Neural crest cell (in vitro differentiated cells): ENCODE measurements around the gene LIPC. TPM values are rescaled to one million over a fixed set of nuclear protein-coding genes. Genes with fewer than 3 reads are reported as not detected.

Experiments used
- DNase-seq: peaks from one replicate; pipeline ENCODE4 v3.0.0; 2021; ENCODE audit warnings: low read depth, mixed read lengths, low spot score
- H3K27ac Mint-ChIP-seq: one replicate; pipeline ENCODE4 v1.8.0; 2021; ENCODE audit warnings: mild to moderate bottlenecking, mixed read lengths; ENCODE audit not compliant: unreplicated experiment
- H3K27me3 Mint-ChIP-seq: 2 replicates; pipeline ENCODE4 v1.8.0; 2021; ENCODE audit warnings: low read depth, mild to moderate bottlenecking, mixed read lengths
- H3K36me3 Mint-ChIP-seq: 2 replicates; pipeline ENCODE4 v1.8.0; 2021; ENCODE audit warnings: low read depth, mild to moderate bottlenecking, mixed read lengths
- H3K4me1 Mint-ChIP-seq: 2 replicates; pipeline ENCODE4 v1.8.0; 2021; ENCODE audit warnings: mixed read lengths
- H3K4me3 Mint-ChIP-seq: one replicate; pipeline ENCODE4 v1.8.0; 2021; ENCODE audit warnings: mild to moderate bottlenecking, mixed read lengths
- H3K9me3 Mint-ChIP-seq: 2 replicates; pipeline ENCODE4 v1.8.0; 2021; ENCODE audit warnings: mixed read lengths
- total RNA-seq: library from RNA; stranded (reverse); gene quantifications from 2 replicates; pipeline ENCODE4 v1.2.1, GENCODE V29; 2021
- TF ChIP-seq, protein P1 (sequence below): fragments of 200-600 bp; sonication (generic); conservative IDR thresholded peaks from 2 replicates; pipeline ENCODE4 v1.5.0; 2021; ENCODE audit warnings: antibody characterized with exemption, mild to moderate bottlenecking

Gene LIPC
- total RNA-seq, 1 donor from 2014 or later, result not detected

DNA sequence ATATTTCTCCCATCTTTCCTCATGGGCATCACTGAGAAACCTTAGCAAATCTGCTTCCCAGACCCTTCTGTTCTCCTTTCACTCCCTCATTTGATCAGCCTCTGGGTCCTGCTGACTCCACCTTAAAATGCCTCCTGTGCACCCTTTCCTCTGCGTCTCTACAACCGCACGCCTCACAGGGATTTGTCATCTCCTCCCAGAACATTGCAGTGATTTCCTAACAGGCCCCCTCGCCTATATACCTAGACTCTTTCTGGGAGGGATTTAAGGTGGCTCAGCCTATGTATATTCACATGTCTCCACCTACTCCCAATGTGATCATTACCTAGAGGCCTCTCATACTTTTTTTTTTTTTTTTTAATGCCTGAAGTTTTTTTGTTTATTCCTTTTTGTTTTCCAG, 69.2 kb downstream of the LIPC start:
- Mint-ChIP-seq H3K9me3 (no peaks in the 10 kb centered on the region), H3K36me3 (no peaks in the 10 kb centered on the region), H3K4me1 (no peaks in the 10 kb centered on the region), H3K4me3 (no peak overlapping the region), H3K27ac (no peak overlapping the region), H3K27me3 (no peaks in the 10 kb centered on the region)
- TF ChIP-seq, protein P1, sequence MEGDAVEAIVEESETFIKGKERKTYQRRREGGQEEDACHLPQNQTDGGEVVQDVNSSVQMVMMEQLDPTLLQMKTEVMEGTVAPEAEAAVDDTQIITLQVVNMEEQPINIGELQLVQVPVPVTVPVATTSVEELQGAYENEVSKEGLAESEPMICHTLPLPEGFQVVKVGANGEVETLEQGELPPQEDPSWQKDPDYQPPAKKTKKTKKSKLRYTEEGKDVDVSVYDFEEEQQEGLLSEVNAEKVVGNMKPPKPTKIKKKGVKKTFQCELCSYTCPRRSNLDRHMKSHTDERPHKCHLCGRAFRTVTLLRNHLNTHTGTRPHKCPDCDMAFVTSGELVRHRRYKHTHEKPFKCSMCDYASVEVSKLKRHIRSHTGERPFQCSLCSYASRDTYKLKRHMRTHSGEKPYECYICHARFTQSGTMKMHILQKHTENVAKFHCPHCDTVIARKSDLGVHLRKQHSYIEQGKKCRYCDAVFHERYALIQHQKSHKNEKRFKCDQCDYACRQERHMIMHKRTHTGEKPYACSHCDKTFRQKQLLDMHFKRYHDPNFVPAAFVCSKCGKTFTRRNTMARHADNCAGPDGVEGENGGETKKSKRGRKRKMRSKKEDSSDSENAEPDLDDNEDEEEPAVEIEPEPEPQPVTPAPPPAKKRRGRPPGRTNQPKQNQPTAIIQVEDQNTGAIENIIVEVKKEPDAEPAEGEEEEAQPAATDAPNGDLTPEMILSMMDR, result no peak
- no peak for DNase-seq

GRCh38 chr15:58501636-58502188, 69.9 kb downstream of the LIPC start:
- Mint-ChIP-seq H3K27ac (no peak overlapping the region), H3K4me1 (no peaks in the 10 kb centered on the region), H3K9me3 (peaks cover 3% of the 10 kb centered on the region), H3K36me3 (no peaks in the 10 kb centered on the region), H3K4me3 (no peak overlapping the region), H3K27me3 (no peaks in the 10 kb centered on the region)
- TF ChIP-seq, protein P1, result no peak
- DNase-seq, result no peak

- no peak overlapping the region for H3K27ac Mint-ChIP-seq
- TF ChIP-seq, protein P1, result no peak
- no peaks in the 10 kb centered on the region for H3K27me3 Mint-ChIP-seq
- H3K36me3 Mint-ChIP-seq, result no peaks in the 10 kb centered on the region
- H3K9me3 Mint-ChIP-seq, result peaks cover 4% of the 10 kb centered on the region
- no peak overlapping the region for H3K4me3 Mint-ChIP-seq
- DNase-seq, result no peak
- H3K4me1 Mint-ChIP-seq, result no peaks in the 10 kb centered on the region
Measured at GRCh38 chr15:58503139-58504027, 71.6 kb downstream of the LIPC start.

- no peak overlapping the region for H3K27ac Mint-ChIP-seq
- no peaks in the 10 kb centered on the region for H3K4me1 Mint-ChIP-seq
- no peaks in the 10 kb centered on the region for H3K27me3 Mint-ChIP-seq
- peaks cover 4% of the 10 kb centered on the region for H3K9me3 Mint-ChIP-seq
- TF ChIP-seq, protein P1, result no peak
- DNase-seq, result no peak
- no peaks in the 10 kb centered on the region for H3K36me3 Mint-ChIP-seq
- H3K4me3 Mint-ChIP-seq, result no peak overlapping the region
Measured at GRCh38 chr15:58504674-58505234, 73.0 kb downstream of the LIPC start.

- Mint-ChIP-seq H3K36me3 (no peaks in the 10 kb centered on the region), H3K4me1 (peaks cover 3% of the 10 kb centered on the region), H3K27me3 (no peaks in the 10 kb centered on the region), H3K27ac (no peak overlapping the region), H3K9me3 (peaks cover 4% of the 10 kb centered on the region), H3K4me3 (no peak overlapping the region)
- TF ChIP-seq, protein P1, result no peak
- no peak for DNase-seq
Measured at GRCh38 chr15:58505581-58505980, 73.8 kb downstream of the LIPC start.
